ENCODE results near the gene APOA4. TPM values are rescaled to one million over a fixed set of nuclear protein-coding genes. Genes with fewer than 3 reads are reported as not detected.

Gene APOA4
- total and polyA plus RNA-seq, 2 of the 13 experiments (the other 11 are each of a cell fraction or from before 2014, with no cell fraction given): 3.8 to 7.2 TPM

GRCh38 chr11:116831790-116832349 lies 8.8 kb upstream of the APOA4 start (continued):
- TF ChIP-seq, protein P1, sequence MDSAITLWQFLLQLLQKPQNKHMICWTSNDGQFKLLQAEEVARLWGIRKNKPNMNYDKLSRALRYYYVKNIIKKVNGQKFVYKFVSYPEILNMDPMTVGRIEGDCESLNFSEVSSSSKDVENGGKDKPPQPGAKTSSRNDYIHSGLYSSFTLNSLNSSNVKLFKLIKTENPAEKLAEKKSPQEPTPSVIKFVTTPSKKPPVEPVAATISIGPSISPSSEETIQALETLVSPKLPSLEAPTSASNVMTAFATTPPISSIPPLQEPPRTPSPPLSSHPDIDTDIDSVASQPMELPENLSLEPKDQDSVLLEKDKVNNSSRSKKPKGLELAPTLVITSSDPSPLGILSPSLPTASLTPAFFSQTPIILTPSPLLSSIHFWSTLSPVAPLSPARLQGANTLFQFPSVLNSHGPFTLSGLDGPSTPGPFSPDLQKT (CRISPR knock-in tag; IDR thresholded peaks at IDR 0.05; ENCODE audit: borderline replicate concordance): no peak
- TF ChIP-seq KLF16 (CRISPR knock-in tag; IDR thresholded peaks at IDR 0.05): no peak
- TF ChIP-seq ZNF44 (CRISPR knock-in tag; IDR thresholded peaks at IDR 0.05): no peak
- no peak for TF ChIP-seq MIXL1 (CRISPR knock-in tag; IDR thresholded peaks at IDR 0.05)
- TF ChIP-seq MIER3 (CRISPR knock-in tag; IDR thresholded peaks at IDR 0.05; ENCODE audit: borderline replicate concordance): no peak
- TF ChIP-seq, protein P2, sequence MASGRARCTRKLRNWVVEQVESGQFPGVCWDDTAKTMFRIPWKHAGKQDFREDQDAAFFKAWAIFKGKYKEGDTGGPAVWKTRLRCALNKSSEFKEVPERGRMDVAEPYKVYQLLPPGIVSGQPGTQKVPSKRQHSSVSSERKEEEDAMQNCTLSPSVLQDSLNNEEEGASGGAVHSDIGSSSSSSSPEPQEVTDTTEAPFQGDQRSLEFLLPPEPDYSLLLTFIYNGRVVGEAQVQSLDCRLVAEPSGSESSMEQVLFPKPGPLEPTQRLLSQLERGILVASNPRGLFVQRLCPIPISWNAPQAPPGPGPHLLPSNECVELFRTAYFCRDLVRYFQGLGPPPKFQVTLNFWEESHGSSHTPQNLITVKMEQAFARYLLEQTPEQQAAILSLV (CRISPR knock-in tag; IDR thresholded peaks at IDR 0.05; ENCODE audit: borderline replicate concordance): no peak
- no peak for TF ChIP-seq MTA3 (CRISPR knock-in tag; IDR thresholded peaks at IDR 0.05)
- TF ChIP-seq TGIF2 (CRISPR knock-in tag; IDR thresholded peaks at IDR 0.05): no peak
- no peak for TF ChIP-seq ZNF766 (CRISPR knock-in tag; IDR thresholded peaks at IDR 0.05; ENCODE audit: borderline replicate concordance)
- no peak for TF ChIP-seq ZNF101 (CRISPR knock-in tag; IDR thresholded peaks at IDR 0.05; ENCODE audit: borderline replicate concordance, low read depth)
- no peak for TF ChIP-seq ZNF136 (CRISPR knock-in tag; IDR thresholded peaks at IDR 0.05; ENCODE audit: low read depth)
- no peak for TF ChIP-seq ZNF17 (CRISPR knock-in tag; IDR thresholded peaks at IDR 0.05)
- no peak for TF ChIP-seq NCOA1 (CRISPR knock-in tag; IDR thresholded peaks at IDR 0.05)
- no peak for TF ChIP-seq RFX5 (IDR thresholded peaks at IDR 0.05; ENCODE audit: low read depth, low read length)
- TF ChIP-seq, protein P3, sequence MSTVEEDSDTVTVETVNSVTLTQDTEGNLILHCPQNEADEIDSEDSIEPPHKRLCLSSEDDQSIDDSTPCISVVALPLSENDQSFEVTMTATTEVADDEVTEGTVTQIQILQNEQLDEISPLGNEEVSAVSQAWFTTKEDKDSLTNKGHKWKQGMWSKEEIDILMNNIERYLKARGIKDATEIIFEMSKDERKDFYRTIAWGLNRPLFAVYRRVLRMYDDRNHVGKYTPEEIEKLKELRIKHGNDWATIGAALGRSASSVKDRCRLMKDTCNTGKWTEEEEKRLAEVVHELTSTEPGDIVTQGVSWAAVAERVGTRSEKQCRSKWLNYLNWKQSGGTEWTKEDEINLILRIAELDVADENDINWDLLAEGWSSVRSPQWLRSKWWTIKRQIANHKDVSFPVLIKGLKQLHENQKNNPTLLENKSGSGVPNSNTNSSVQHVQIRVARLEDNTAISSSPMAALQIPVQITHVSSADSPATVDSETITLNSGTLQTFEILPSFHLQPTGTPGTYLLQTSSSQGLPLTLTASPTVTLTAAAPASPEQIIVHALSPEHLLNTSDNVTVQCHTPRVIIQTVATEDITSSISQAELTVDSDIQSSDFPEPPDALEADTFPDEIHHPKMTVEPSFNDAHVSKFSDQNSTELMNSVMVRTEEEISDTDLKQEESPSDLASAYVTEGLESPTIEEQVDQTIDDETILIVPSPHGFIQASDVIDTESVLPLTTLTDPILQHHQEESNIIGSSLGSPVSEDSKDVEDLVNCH (CRISPR knock-in tag; IDR thresholded peaks at IDR 0.05): 0 out of 2 replicates have a peak, but pooled peaks have one; percentile 17
- no peak for TF ChIP-seq SRF (IDR thresholded peaks at IDR 0.05; ENCODE audit: low read depth, low read length)
- no peak for TF ChIP-seq MAFK (conservative IDR thresholded peaks at IDR 0.05 in 1 of 2, IDR thresholded peaks at IDR 0.05 in 1 of 2; ENCODE audit: low read length in 2 of 2)
- TF ChIP-seq ZSCAN5A (CRISPR knock-in tag; IDR thresholded peaks at IDR 0.05; ENCODE audit: borderline replicate concordance): no peak
- TF ChIP-seq HMGXB3 (CRISPR knock-in tag; IDR thresholded peaks at IDR 0.05; ENCODE audit: borderline replicate concordance): no peak

Measured in HepG2 (cell line).